Natural killer cell treated with Interleukin-12 subunit alpha and Interleukin-12 subunit beta and Interleukin-15 and Interleukin-18, amount 100 ng/mL, for 72 hours (primary cell): Measurements from ENCODE around the gene GSTO2. TPM values are rescaled to one million over a fixed set of nuclear protein-coding genes. Genes with fewer than 3 reads are reported as not detected.
A peak's percentile ranks its signal among the peaks of the same experiment; 100 is the strongest.

ENCODE experiments used
- ATAC-seq, 2 donors: fragments of 150-1000 bp; cut with Tn5 transposase in 1 of 2; sonication (Bioruptor Pico), chemical (Tn5 transposase) in 1 of 2; 2 replicates each; pipeline ENCODE4 v1.10.0; 2021
- DNase-seq: peaks from one replicate; pipeline ENCODE4 v3.0.0; 2022; ENCODE audit warnings: low spot score
- H3K27ac Mint-ChIP-seq, 2 donors: 1 replicate in 1 of 2; 2 replicates in 1 of 2; pipeline ENCODE4 v1.8.0; 2022; ENCODE audit warnings: mixed read lengths in 2 of 2, mild to moderate bottlenecking in 1 of 2, moderate library complexity in 1 of 2
- H3K27me3 Mint-ChIP-seq, 2 donors: 1 replicate in 1 of 2; 2 replicates in 1 of 2; pipeline ENCODE4 v1.8.0; 2022; ENCODE audit warnings: mixed read lengths in 2 of 2
- H3K36me3 Mint-ChIP-seq: one replicate; pipeline ENCODE4 v1.8.0; 2022; ENCODE audit warnings: mixed read lengths
- H3K4me1 Mint-ChIP-seq, 2 donors: 1 replicate in 1 of 2; 2 replicates in 1 of 2; pipeline ENCODE4 v1.8.0; 2022; ENCODE audit warnings: low read depth in 2 of 2, mixed read lengths in 2 of 2, mild to moderate bottlenecking in 1 of 2
- H3K4me3 Mint-ChIP-seq: one replicate; pipeline ENCODE4 v1.8.0; 2022; ENCODE audit warnings: mixed read lengths
- H3K9me3 Mint-ChIP-seq: 2 replicates; pipeline ENCODE4 v1.8.0; 2022; ENCODE audit warnings: mixed read lengths
- total RNA-seq, 2 donors: library from RNA; stranded (reverse); gene quantifications; one replicate each; pipeline ENCODE4 v1.2.3, GENCODE V29; 2022

Gene GSTO2
- total RNA-seq, 2 donors from 2014 or later = 0.53 to 0.93 TPM

DNA sequence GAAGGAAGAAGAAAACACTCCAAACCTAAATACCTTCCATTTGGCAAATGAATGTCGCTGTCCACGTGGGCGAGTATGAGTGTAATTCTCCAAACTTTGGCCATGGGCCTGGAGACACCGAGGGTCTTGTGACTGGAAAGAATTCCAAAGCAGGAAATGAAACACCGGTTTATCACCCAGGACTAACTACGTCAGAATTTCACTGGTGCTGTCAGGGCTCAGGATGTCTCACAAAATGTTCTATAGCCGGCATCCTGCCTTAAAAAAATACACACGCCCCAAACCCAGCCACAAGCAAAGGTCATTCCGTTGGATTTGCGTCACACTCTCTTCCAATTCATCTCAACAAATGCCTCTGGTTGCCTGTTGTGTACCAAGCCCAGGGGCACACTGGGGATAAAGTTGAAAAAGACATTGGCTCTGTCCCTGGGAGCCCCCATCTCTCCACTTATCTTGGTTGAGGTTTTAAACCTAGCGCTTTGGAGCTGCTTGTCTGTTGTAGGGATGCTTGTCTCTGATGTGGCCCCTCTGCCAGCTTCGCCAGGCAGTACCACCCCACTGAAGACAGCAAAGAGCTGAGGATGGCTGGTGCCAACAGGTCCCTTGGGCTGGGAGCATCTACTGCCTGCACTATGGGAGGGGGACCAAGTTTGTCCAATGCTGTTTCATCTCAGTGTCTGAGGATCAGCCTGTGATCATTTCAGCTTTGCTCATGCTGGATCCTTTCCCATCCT, 31.2 kb downstream of the GSTO2 start:
- Mint-ChIP-seq H3K27me3 (no peaks in the 10 kb centered on the region), H3K4me1 (peaks cover 41 to 42% of the 10 kb centered on the region in 2 donors), H3K27ac (peak overlapping the region in 1 of 2 donors; percentile 82), H3K9me3 (peaks cover 4% of the 10 kb centered on the region), H3K36me3 (peaks cover 5% of the 10 kb centered on the region), H3K4me3 (no peak overlapping the region)
- ATAC-seq (no peak), DNase-seq (no peak)

DNA sequence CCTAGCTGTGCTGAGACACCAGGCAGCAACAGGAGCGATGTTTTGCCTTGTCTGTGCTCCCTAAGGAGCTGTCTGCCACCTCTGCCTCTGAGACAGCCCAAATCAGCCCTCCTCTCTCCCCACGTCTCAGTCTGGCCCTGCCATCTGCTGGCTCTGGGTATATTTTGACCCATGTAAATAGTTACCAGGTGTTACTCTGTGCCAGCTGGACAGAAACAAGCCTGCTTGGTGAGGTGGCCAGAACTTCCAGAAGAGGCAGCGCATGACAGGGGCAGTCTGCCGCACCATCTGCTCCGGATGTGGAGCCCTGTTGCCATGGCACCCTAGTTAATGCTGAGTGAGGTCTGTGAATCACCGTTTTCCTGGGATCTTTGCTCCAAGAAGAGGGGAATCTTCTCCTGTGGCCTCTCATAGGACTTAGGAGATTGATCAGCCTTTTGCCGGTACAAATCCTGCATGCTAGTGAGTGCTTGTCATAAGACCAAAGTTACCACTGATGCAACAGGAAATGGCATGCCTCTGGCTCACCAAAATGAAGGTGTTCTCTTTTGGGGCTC, 31.8 kb downstream of the GSTO2 start:
- Mint-ChIP-seq H3K4me3 (peak overlapping the region; percentile 35), H3K9me3 (peaks cover 4% of the 10 kb centered on the region), H3K27me3 (no peaks in the 10 kb centered on the region), H3K4me1 (peaks cover 46 to 47% of the 10 kb centered on the region in 2 donors), H3K36me3 (peaks cover 5% of the 10 kb centered on the region), H3K27ac (peak overlapping the region; percentile 59 to 82)
- ATAC-seq (peak; percentile 41 to 48), DNase-seq (no peak)

DNA sequence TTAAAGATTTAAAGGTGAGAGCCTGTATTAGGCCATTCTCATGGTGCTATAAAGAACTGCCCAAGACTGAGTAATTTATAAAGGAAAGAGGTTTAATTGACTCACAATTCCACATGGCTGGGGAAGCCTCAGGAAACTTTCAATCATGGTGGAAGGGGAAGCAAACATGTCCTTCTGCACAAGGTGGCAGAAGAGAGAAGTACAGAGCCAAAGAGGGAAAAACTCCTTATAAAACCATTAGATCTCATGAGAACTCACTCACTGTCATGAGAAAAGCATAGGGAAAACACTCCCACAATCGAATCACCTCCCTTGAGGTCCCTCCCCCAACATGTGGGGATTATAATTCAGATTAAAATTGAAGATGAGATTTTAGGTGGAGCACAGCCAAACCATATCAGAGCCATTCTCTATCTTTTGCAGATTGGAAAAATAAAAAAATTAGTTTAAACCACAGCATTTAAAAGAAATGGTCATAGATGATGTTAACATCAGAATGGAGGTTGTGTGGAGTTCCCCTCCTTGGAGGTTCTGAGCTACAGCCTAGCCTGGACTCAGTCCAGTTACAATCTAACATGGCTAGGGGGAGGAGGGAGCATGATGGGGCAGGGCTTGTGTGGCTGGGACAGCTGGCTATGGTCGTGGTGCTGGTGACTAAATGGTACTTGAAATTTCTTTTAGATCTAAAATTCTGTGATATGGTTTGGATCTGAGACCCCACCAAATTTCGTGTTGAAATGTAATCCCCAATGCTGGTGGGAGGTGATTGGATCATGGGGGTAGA, 33.1 kb downstream of the GSTO2 start:
- peaks cover 56 to 58% of the 10 kb centered on the region in 2 donors for H3K4me1 Mint-ChIP-seq
- peaks cover 4% of the 10 kb centered on the region for H3K9me3 Mint-ChIP-seq

DNA sequence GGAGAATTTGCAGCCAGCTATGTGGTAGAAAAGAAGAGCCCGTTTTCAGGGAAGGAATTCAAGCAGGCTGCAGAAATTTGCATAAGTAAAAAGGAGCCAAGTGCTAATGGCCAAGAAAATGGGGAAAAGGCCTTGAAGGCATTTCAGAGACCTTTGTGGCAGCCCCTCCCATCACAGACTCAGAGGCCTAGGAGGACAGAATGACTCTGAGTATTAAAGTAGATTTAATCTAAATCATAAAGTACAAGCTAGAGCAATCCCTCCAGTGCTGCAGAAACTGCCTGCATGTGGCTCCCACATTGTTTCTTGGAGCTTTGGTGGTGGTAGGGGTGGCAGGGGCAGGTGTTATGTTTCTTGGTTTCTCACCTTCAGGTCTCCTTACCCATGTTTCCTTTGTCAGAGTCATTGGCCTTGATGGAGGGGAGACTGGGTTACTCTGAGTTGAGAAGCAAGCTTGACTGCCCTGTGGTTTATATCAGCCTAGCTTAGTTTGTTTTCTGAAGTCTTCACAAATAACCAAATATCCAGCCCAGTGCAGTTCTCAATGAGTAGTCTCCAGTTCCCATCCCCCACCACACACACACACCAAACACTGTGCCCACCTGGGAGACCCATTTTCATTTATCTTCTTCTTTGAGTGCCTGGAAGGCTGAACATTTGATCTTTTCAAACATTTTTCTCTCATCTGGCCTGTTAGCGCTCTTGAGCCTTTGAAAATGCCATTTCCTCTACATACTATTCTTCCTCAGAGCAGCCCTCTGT, 34.8 kb downstream of the GSTO2 start:
- peak overlapping the region; percentile 38 for H3K4me3 Mint-ChIP-seq
- H3K27me3 Mint-ChIP-seq = no peaks in the 10 kb centered on the region
- peaks cover 67 to 75% of the 10 kb centered on the region in 2 donors for H3K4me1 Mint-ChIP-seq
- peaks cover 5% of the 10 kb centered on the region for H3K36me3 Mint-ChIP-seq
- H3K27ac Mint-ChIP-seq = peak overlapping the region; percentile 3 to 86
- DNase-seq = no peak
- peak; percentile 43 to 62 for ATAC-seq
- peaks cover 4% of the 10 kb centered on the region for H3K9me3 Mint-ChIP-seq

More for the DNA sequence above, 33.1 kb downstream of the GSTO2 start:
- Mint-ChIP-seq H3K27me3 (no peaks in the 10 kb centered on the region), H3K36me3 (peaks cover 5% of the 10 kb centered on the region), H3K27ac (peak overlapping the region in 1 of 2 donors; percentile 82), H3K4me3 (no peak overlapping the region)
- ATAC-seq (no peak), DNase-seq (no peak)

DNA sequence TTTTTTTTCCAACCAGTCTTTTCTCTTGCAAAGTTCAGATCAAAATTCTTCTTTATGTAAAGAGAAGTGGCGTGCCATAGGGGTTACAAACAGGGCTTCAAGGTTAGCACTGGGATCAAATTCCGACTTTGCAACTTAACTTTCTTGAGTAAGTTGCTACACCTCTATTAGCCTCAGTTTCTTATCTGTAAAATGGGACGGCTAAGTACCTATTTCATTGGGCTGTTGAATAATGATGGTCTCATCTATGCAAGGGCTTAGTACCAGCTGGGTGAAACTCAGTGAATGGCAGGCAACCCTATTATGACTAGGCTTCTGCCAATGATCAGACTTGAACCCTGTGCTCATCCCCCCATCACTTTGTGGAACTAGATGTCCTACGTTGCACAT, 35.4 kb downstream of the GSTO2 start:
- Mint-ChIP-seq H3K36me3 (peaks cover 5% of the 10 kb centered on the region), H3K4me1 (peaks cover 72 to 79% of the 10 kb centered on the region in 2 donors), H3K4me3 (peak overlapping the region; percentile 6), H3K27ac (peak overlapping the region; percentile 3 to 86), H3K9me3 (peaks cover 4% of the 10 kb centered on the region), H3K27me3 (no peaks in the 10 kb centered on the region)
- no peak for DNase-seq
- no peak for ATAC-seq

- peaks cover 76 to 82% of the 10 kb centered on the region in 2 donors for H3K4me1 Mint-ChIP-seq
- H3K36me3 Mint-ChIP-seq = peaks cover 5% of the 10 kb centered on the region
- no peaks in the 10 kb centered on the region for H3K27me3 Mint-ChIP-seq
- ATAC-seq = no peak
- DNase-seq = no peak
- H3K27ac Mint-ChIP-seq = peak overlapping the region; percentile 3 to 86
- H3K4me3 Mint-ChIP-seq = peak overlapping the region; percentile 6
- peaks cover 4% of the 10 kb centered on the region for H3K9me3 Mint-ChIP-seq
These were observed 35.9 kb downstream of the GSTO2 start for GRCh38 chr10:104304927-104305326.

DNA sequence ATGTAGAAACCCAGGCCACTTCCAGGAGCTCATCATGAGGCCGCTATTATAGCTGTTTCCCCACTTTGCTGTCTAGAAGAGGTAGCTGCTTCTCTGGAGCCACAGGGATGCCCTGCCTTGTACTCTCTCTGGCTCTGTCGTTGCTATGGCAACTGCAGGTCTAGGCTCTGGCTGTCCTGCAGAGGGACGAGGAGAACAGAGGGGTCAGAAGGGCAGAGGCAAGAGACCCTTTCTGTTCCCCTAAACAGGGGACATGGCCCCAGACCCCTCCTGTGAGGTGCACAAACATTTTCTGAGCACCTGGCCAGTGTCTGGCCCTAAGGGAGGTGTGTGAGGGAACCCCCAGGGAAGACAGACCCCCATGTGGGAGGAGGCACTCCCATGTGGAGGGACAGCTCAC, 37.9 kb downstream of the GSTO2 start:
- H3K9me3 Mint-ChIP-seq = peaks cover 4% of the 10 kb centered on the region
- H3K4me3 Mint-ChIP-seq = no peak overlapping the region
- DNase-seq (no peak), ATAC-seq (no peak)
- H3K36me3 Mint-ChIP-seq = peaks cover 5% of the 10 kb centered on the region
- peaks cover 75 to 76% of the 10 kb centered on the region in 2 donors for H3K4me1 Mint-ChIP-seq
- H3K27ac Mint-ChIP-seq = peak overlapping the region in 1 of 2 donors; percentile 66
- no peaks in the 10 kb centered on the region for H3K27me3 Mint-ChIP-seq

- Mint-ChIP-seq H3K4me1 (peaks cover 70 to 76% of the 10 kb centered on the region in 2 donors), H3K4me3 (peak overlapping the region; percentile 24), H3K9me3 (peaks cover 4% of the 10 kb centered on the region), H3K36me3 (peaks cover 5% of the 10 kb centered on the region), H3K27me3 (no peaks in the 10 kb centered on the region), H3K27ac (peak overlapping the region; percentile 2 to 66)
- no peak for DNase-seq
- ATAC-seq = no peak
These were observed 38.8 kb downstream of the GSTO2 start for GRCh38 chr10:104307576-104308438.

GRCh38 chr10:104308439-104308903, 39.5 kb downstream of the GSTO2 start:
- Mint-ChIP-seq H3K27me3 (no peaks in the 10 kb centered on the region), H3K4me1 (peaks cover 69 to 74% of the 10 kb centered on the region in 2 donors), H3K4me3 (peak overlapping the region; percentile 24), H3K9me3 (no peaks in the 10 kb centered on the region), H3K27ac (peak overlapping the region; percentile 2 to 66), H3K36me3 (peaks cover under 1% of the 10 kb centered on the region)
- ATAC-seq (peak in 1 of 2 donors; percentile 31), DNase-seq (no peak)

- Mint-ChIP-seq H3K4me3 (no peak overlapping the region), H3K36me3 (no peaks in the 10 kb centered on the region), H3K27me3 (no peaks in the 10 kb centered on the region), H3K9me3 (no peaks in the 10 kb centered on the region), H3K4me1 (peaks cover 53 to 58% of the 10 kb centered on the region in 2 donors), H3K27ac (peak overlapping the region in 1 of 2 donors; percentile 54)
- no peak for DNase-seq
- ATAC-seq = no peak
These were observed 41.3 kb downstream of the GSTO2 start for GRCh38 chr10:104309980-104310978.

GRCh38 chr10:104311184-104311720, 42.3 kb downstream of the GSTO2 start:
- Mint-ChIP-seq H3K27me3 (no peaks in the 10 kb centered on the region), H3K36me3 (no peaks in the 10 kb centered on the region), H3K4me1 (peaks cover 47 to 49% of the 10 kb centered on the region in 2 donors), H3K9me3 (no peaks in the 10 kb centered on the region), H3K27ac (peak overlapping the region in 1 of 2 donors; percentile 54), H3K4me3 (no peak overlapping the region)
- no peak for ATAC-seq
- DNase-seq = no peak
